Stomach (tissue), 4 donors: ENCODE measurements around the gene HUS1B.

Source experiments
- EP300 ChIP-seq: sonication (generic); formaldehyde crosslinking; IDR thresholded peaks from one replicate; pipeline ENCODE4 v1.6.1; 2017; ENCODE audit warnings: antibody characterized with exemption
- TF ChIP-seq, protein P1 (sequence below), 7 experiments: fragments of 450-650 bp in 4 of 7; fragments of 200-600 bp in 3 of 7; sonication (generic) in 3 of 7; IDR thresholded peaks; one replicate each; pipeline ENCODE4 v1.5.1; 2016 to 2019; ENCODE audit warnings: antibody characterized with exemption in 7 of 7, control low read depth in 2 of 7, mild to moderate bottlenecking in 1 of 7

DNA sequence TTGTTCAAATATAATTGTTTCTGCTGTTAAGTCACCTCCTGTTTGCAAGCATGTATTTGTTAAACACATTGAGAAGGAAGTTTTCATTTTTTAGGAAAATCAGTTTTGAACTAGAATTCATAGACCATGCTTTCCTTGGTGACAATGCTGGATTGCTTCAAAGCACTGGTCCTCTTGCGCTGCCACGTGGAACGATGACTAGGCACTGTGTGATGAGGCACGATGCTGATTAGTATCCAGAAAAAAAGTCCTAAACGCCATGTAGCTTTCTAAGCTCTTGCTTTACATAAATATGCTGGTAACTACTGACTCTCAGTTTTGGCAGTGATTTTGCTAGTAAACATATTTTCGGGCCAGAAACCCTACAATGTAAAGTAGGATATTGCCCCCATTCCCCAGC, 47.1 kb upstream of the HUS1B start:
- TF ChIP-seq EP300: no peak
- TF ChIP-seq, protein P1, sequence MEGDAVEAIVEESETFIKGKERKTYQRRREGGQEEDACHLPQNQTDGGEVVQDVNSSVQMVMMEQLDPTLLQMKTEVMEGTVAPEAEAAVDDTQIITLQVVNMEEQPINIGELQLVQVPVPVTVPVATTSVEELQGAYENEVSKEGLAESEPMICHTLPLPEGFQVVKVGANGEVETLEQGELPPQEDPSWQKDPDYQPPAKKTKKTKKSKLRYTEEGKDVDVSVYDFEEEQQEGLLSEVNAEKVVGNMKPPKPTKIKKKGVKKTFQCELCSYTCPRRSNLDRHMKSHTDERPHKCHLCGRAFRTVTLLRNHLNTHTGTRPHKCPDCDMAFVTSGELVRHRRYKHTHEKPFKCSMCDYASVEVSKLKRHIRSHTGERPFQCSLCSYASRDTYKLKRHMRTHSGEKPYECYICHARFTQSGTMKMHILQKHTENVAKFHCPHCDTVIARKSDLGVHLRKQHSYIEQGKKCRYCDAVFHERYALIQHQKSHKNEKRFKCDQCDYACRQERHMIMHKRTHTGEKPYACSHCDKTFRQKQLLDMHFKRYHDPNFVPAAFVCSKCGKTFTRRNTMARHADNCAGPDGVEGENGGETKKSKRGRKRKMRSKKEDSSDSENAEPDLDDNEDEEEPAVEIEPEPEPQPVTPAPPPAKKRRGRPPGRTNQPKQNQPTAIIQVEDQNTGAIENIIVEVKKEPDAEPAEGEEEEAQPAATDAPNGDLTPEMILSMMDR (IDR thresholded peaks at IDR 0.05): no peak
